Epithelial cell of esophagus (primary cell): Measurements from ENCODE around the gene SRGAP3.

Source experiments
- DNase-seq: peaks from one replicate; pipeline ENCODE4 v3.0.0; 2010; ENCODE audit warnings: low read depth
- H3K4me3 ChIP-seq: 2 replicates; pipeline ENCODE4 v1.5.1; 2011; ENCODE audit warnings: mild to moderate bottlenecking, low read length, control low read depth
- CTCF ChIP-seq: IDR thresholded peaks from 2 replicates; pipeline ENCODE4 v1.5.1; 2011; ENCODE audit warnings: low read depth, mild to moderate bottlenecking, low read length, control low read depth, inconsistent platforms; ENCODE audit not compliant: insufficient read depth; ENCODE audit errors: missing control alignments

The SRGAP3 gene

GRCh38 chr3:8987645-8988383, 261.6 kb downstream of the SRGAP3 start:
- TF ChIP-seq CTCF = peak; percentile 87
- DNase-seq = peak; percentile 62
- H3K4me3 ChIP-seq = no peak overlapping the region

GRCh38 chr3:8987226-8987625, 262.2 kb downstream of the SRGAP3 start:
- no peak overlapping the region for H3K4me3 ChIP-seq
- TF ChIP-seq CTCF = no peak
- no peak for DNase-seq

GRCh38 chr3:8986741-8987140, 262.7 kb downstream of the SRGAP3 start:
- no peak for DNase-seq
- no peak overlapping the region for H3K4me3 ChIP-seq
- no peak for TF ChIP-seq CTCF

GRCh38 chr3:8985876-8986275, 263.6 kb downstream of the SRGAP3 start:
- DNase-seq = no peak
- no peak overlapping the region for H3K4me3 ChIP-seq
- TF ChIP-seq CTCF = no peak

GRCh38 chr3:8985411-8985831, 264.0 kb downstream of the SRGAP3 start:
- H3K4me3 ChIP-seq = no peak overlapping the region
- TF ChIP-seq CTCF = no peak
- DNase-seq = no peak

GRCh38 chr3:8984526-8984925, 264.9 kb downstream of the SRGAP3 start:
- no peak for TF ChIP-seq CTCF
- no peak overlapping the region for H3K4me3 ChIP-seq
- DNase-seq = no peak

GRCh38 chr3:8984081-8984480, 265.4 kb downstream of the SRGAP3 start:
- no peak for DNase-seq
- no peak for TF ChIP-seq CTCF
- no peak overlapping the region for H3K4me3 ChIP-seq
